ENCODE results near the gene ALDOC.
"Not testable (repeated sequence)": the region's sequence is repeated elsewhere in the genome, so short reads cannot be mapped to it uniquely, and the experiment has no call there.

ALDOC gene

GRCh38 chr17:28580959-28581358 is 4.3 kb upstream of the ALDOC start:
- DNase-seq: no peak

- DNase-seq: peak; percentile 88
These were observed 2.8 kb upstream of the ALDOC start for GRCh38 chr17:28579526-28579925.

GRCh38 chr17:28578246-28579195 is 1.8 kb upstream of the ALDOC start:
- DNase-seq: no peak

GRCh38 chr17:28577466-28577824 is 750 bp upstream of the ALDOC start:
- DNase-seq: no peak

GRCh38 chr17:28576016-28576415 is 679 bp downstream of the ALDOC start:
- not testable (repeated sequence) for DNase-seq

GRCh38 chr17:28575126-28575795 is 1.4 kb downstream of the ALDOC start:
- no peak for DNase-seq

GRCh38 chr17:28574526-28574925 is 2.2 kb downstream of the ALDOC start:
- no peak for DNase-seq

GRCh38 chr17:28573966-28574480 is 2.7 kb downstream of the ALDOC start:
- no peak for DNase-seq

- no peak for DNase-seq
These were observed 3.2 kb downstream of the ALDOC start for GRCh38 chr17:28573521-28573920.

- DNase-seq: no peak
These were observed 3.7 kb downstream of the ALDOC start for GRCh38 chr17:28573040-28573380.

- DNase-seq: no peak
These were observed 4.2 kb downstream of the ALDOC start for GRCh38 chr17:28572259-28573039.

GRCh38 chr17:28571361-28572122 is 5.2 kb downstream of the ALDOC start, which contains the start of gene PIGS:
Gene PIGS (minus strand): TSS chr17:28571524. CDS start chr17:28571496, 28 bp downstream.
- peak; percentile 96 for DNase-seq

GRCh38 chr17:28570716-28571360 is 5.9 kb downstream of the ALDOC start:
- peak; percentile 44 for DNase-seq

- DNase-seq: no peak
These were observed 7.2 kb downstream of the ALDOC start for GRCh38 chr17:28569446-28569845.

GRCh38 chr17:28567604-28568003 is 9.1 kb downstream of the ALDOC start:
- DNase-seq: no peak

- DNase-seq: no peak
These were observed 13.2 kb downstream of the ALDOC start for GRCh38 chr17:28563475-28563874.

GRCh38 chr17:28555022-28555421 is 21.7 kb downstream of the ALDOC start:
- no peak for DNase-seq

- DNase-seq: no peak
These were observed 22.1 kb downstream of the ALDOC start for GRCh38 chr17:28554565-28554964.

GRCh38 chr17:28553000-28553505 is 23.6 kb downstream of the ALDOC start:
- no peak for DNase-seq

GRCh38 chr17:28552176-28552999 is 24.3 kb downstream of the ALDOC start, which contains the start of gene UNC119:
Gene UNC119 (minus strand): TSS chr17:28552624. CDS start chr17:28552557, 67 bp downstream.
- peak; percentile 77 for DNase-seq
